ENCODE measurements around the gene ADAMTS7.

Gene ADAMTS7

GRCh38 chr15:78830514-78831228 lies 19.4 kb upstream of the ADAMTS7 start (continued):
- TF ChIP-seq ZNF777 (tag by site-specific recombination; IDR thresholded peaks at IDR 0.05; ENCODE audit: borderline replicate concordance), result no peak
- TF ChIP-seq ZNF16 (tag by site-specific recombination; IDR thresholded peaks at IDR 0.05; ENCODE audit: low read depth), result no peak

- Histone ChIP-seq H3K27ac (ENCODE audit: extremely low read depth, low read depth, low read length) (no peak overlapping the region), H3K4me1 (ENCODE audit: control insufficient read depth, insufficient read depth, low read length) (no peaks in the 10 kb centered on the region), H3K4me3 (ENCODE audit: low read depth, low read length) (no peak overlapping the region), H3K9me3 (ENCODE audit: control insufficient read depth, insufficient read depth, low read depth, low read length) (no peaks in the 10 kb centered on the region), H3K36me3 (ENCODE audit: control insufficient read depth in 2 of 2, insufficient read depth in 1 of 2, low read length in 2 of 2) (no peaks in the 10 kb centered on the region)
- CTCF ChIA-PET, result no interaction called here
- no peak for TF ChIP-seq ZNF341 (tag by site-specific recombination; IDR thresholded peaks at IDR 0.05; ENCODE audit: low read depth)
- no peak for TF ChIP-seq ZNF24 (tag by site-specific recombination; IDR thresholded peaks at IDR 0.05)
- POLR2A ChIA-PET, result no interaction called here
Observed at GRCh38 chr15:78828920-78829319, 17.7 kb upstream of the ADAMTS7 start.

- CTCF ChIA-PET, result interaction anchor here (0.6 to 2.0 kb wide), 5 partner anchors 10 to 87 kb away, joined by 3 to 12 read pairs (median 3); partner anchors contain the start of gene ADAMTS7
- TF ChIP-seq ZBTB44 (tag by site-specific recombination; IDR thresholded peaks at IDR 0.05), result no peak
- TF ChIP-seq ZNF639 (tag by site-specific recombination; IDR thresholded peaks at IDR 0.05), result no peak
- no peak for TF ChIP-seq ZBTB7A (tag by site-specific recombination; IDR thresholded peaks at IDR 0.05; ENCODE audit: low read depth)
- no peak for TF ChIP-seq INSM2 (tag by site-specific recombination; IDR thresholded peaks at IDR 0.05)
- TF ChIP-seq ZNF513 (tag by site-specific recombination; IDR thresholded peaks at IDR 0.05), result no peak
- no peak for TF ChIP-seq ZNF140 (tag by site-specific recombination; IDR thresholded peaks at IDR 0.05)
- no peak for TF ChIP-seq TRIM28 (IDR thresholded peaks at IDR 0.05; ENCODE audit: borderline replicate concordance, low read length)
- TF ChIP-seq TCF7L2 (IDR thresholded peaks at IDR 0.05; ENCODE audit: borderline replicate concordance, low read depth, low read length), result no peak
- no peak for TF ChIP-seq ZSCAN18 (tag by site-specific recombination; IDR thresholded peaks at IDR 0.05)
- TF ChIP-seq KLF8 (tag by site-specific recombination; IDR thresholded peaks at IDR 0.05), result no peak
- TF ChIP-seq SETDB1 (IDR thresholded peaks at IDR 0.05; ENCODE audit: insufficient read length, low read length), result no peak
- TF ChIP-seq ZNF354C (tag by site-specific recombination; IDR thresholded peaks at IDR 0.05; ENCODE audit: borderline replicate concordance, low read depth), result no peak
- TF ChIP-seq ZBTB6 (tag by site-specific recombination; IDR thresholded peaks at IDR 0.05), result no peak
- Histone ChIP-seq H3K4me3 (ENCODE audit: low read depth, low read length) (no peak overlapping the region), H3K4me1 (ENCODE audit: control insufficient read depth, insufficient read depth, low read length) (no peaks in the 10 kb centered on the region), H3K9me3 (ENCODE audit: control insufficient read depth, insufficient read depth, low read depth, low read length) (no peaks in the 10 kb centered on the region), H3K36me3 (ENCODE audit: control insufficient read depth in 2 of 2, insufficient read depth in 1 of 2, low read length in 2 of 2) (no peaks in the 10 kb centered on the region), H3K27ac (ENCODE audit: extremely low read depth, low read depth, low read length) (no peak overlapping the region)
- POLR2A ChIA-PET, result no interaction called here
Observed at GRCh38 chr15:78822514-78822913, 11.2 kb upstream of the ADAMTS7 start.
